GM19467 (cell line): ENCODE data around the gene RPS3A.
A peak's percentile ranks its signal among the peaks of the same experiment; 100 is the strongest.
"Not testable (repeated sequence)": the region's sequence is repeated elsewhere in the genome, so short reads cannot be mapped to it uniquely, and the experiment has no call there.

Source experiments
- ATAC-seq: cut with Tn5 transposase; IDR thresholded peaks from one replicate; pipeline ENCODE4 v1.9.1; 2021; ENCODE audit warnings: mild to moderate bottlenecking, moderate library complexity; ENCODE audit not compliant: unreplicated experiment

RPS3A gene

DNA sequence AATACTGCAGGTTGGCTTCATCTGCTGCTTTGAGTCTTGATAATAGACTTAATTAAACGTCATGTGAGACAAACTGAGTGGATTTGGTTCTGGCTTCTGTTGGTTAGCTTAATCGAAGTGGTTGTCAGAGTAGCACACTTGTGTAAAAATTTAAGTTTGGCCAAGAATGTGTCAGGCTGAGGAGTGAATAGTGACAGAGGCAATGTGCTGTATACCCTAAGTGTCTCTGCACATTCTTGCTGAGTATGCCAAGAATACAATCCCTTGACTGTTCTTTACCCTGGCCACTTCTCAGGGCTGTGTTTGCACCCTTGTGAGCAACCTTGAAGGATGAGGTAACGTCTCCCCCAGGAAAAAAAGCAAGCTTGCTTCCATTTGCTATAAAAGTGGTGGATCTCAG is 14.9 kb downstream of the RPS3A start:
- no peak for ATAC-seq

DNA sequence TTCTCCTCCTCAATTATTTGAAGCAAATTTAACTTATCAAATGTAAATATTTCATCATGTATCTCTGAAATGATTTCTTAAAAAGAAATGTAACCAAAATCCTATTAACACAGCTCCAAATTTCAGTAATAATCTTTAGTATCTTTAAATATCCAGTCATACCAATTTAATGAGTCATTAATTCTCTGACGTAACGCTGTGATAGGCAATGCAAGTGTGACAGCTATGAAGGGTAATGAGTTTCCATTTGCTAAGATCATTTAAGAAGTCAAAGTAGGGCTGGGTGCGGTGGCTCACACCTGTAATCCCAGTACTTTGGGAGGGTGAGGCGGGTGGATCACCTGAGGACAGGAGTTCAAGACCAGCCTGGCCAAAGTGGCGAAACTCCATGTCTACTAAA is 15.6 kb downstream of the RPS3A start:
- no peak for ATAC-seq

DNA sequence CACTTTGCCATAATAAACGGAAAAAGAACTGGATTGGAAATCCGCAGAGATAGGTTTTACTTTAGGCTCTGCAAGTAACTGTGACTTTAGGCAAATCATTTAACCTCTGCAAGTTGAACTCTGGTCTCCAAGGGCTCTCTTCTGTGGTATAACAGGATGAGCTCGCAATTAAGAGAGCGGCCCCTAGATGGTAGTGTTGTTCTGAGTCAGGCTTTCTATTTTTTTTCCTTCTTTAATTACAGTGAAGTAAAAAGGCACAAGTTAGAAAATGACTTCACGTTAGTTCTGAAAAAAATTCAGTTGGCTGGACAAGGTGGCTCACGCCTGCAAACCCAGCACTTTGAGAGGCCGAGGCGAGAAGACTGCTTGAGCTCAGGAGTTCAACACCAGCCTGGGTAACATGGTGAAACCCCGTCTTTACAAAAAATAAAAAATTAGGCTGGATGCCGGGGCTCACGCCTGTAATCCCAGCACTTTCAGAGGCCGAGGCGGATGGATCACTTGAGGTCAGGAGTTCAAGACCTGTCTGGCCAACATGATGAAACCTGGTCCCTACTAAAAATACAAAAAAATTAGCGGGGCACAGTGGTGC is 18.0 kb downstream of the RPS3A start:
- peak; percentile 92 for ATAC-seq

DNA sequence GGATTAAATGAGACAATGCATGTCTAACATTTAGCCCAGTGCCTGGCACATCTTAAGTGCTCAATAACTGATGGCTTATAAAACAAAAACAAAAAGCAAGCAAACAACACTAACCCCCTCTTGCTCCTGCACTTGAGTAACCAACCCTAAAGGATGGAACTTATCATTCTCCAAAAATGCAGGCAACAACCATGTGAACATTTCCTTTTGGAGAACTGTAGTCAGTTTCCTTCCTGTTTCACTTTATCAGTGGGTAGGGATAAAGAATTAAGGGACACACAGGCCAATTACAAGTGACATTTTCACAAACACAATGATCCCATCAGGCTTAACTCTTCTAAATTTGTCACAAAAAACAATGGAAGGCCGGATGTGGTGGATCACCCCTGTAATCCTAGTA is 30.4 kb downstream of the RPS3A start:
- ATAC-seq = no peak

DNA sequence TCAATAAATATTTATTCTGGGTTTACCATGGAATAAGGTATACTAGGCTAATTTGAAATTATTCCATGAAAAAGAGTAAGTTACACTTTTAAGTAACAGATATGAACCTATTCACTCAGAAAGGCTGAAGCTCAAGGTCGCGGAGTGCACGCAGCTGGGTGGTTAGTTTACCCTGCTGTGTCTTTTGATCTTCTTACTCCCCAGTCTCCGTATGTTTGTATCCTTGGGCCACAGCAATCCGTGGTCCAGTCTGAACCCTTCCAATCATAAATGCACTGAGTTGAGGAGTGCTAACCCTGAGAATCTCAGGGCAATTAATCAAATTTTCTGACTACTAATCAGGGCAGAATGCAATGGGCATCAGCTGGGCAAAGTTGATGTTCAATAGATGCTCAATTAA is 33.9 kb downstream of the RPS3A start:
- no peak for ATAC-seq

DNA sequence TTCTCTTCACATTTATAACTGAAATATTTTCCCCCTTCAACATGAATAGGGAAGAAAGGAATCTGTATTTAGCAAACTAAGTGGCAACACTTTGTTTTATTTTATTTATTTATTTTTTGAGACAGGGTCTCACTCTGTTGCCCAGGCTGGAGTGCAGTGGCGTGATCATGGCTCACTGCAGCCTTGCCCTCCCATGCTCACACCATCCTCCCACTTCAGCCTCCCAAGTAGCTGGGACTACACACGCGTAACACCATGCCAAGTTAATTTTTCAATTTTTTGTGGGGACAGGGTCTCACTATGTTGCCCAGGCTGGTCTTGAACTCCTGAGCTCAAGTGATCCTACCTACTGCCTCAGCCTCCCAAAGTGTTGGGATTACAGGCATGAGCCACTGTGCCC is 36.6 kb downstream of the RPS3A start:
- ATAC-seq = not testable (repeated sequence)

DNA sequence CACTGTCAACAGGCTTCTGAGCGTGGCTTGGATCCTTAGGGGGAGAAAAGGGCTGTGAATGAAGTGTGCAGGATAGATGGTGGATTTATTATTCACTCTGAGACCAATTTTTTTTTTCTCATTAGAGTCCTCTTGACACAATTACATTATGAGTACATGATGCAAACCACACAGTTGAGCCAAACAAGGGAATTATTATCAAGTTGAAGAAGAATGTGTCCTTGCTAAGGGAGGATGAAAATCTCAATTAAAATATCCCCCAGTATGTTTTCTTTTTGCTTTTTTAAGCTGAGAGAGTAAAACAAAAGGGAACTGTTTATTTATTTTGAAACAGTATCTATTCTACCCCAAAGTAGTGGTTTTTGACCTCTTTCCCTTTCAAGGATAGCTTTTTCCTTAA is 40.4 kb downstream of the RPS3A start:
- ATAC-seq = no peak

DNA sequence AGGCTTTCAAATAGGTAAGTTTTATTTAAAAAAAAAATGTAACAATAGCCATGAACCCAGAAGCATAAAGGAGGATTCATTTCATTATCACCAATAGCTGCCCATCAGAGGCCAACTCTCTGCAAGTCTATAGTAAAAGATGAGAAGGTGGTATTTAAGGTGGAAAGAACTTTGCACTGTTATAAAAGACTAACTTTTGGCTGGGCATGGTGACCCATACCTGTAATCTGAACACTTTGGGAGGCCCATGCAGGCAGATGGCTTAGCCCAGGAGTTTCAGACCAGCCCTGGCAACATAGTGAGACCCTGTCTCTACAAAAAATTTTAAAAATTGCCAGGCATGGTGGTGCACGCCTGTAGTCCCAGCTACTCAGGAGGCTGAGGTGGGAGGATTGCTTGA is 43.3 kb downstream of the RPS3A start:
- no peak for ATAC-seq

DNA sequence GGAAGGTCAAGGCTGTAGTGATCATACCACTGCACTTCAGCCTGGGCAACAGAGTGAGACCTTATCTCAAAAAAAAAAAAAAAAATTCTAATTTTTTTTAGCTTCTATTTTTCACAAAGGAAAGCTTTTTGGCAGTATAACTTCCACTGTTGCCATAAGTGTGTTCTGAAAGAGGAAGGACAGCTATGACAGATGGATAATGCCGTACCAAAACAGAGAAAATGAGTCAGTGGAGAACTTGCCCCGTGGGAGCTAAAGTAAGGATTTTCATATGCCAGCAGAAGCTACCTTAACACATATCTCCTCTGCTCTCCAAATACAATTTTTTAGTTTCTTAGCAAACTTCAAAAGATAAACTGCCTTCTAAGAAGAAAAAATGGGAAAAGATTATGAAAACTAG is 43.7 kb downstream of the RPS3A start:
- no peak for ATAC-seq

DNA sequence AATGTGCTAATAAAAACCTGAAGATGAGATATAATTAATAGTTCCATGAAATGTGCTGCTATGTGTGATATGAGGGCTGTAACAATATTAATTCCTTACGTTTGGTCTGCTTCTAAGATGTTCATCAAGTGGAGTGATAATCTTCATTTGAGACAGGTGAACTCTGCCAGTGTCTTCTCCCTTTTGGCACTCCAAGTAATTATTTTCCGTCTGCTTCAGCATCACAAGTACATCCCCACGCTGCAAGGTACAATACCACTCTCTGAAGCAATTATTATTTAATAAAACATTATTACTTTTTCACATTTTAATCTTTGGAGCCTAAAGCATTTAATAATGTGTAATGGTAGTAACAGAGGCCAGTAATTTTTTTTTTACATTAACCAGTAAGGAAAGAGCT is 44.4 kb downstream of the RPS3A start:
- no peak for ATAC-seq

DNA sequence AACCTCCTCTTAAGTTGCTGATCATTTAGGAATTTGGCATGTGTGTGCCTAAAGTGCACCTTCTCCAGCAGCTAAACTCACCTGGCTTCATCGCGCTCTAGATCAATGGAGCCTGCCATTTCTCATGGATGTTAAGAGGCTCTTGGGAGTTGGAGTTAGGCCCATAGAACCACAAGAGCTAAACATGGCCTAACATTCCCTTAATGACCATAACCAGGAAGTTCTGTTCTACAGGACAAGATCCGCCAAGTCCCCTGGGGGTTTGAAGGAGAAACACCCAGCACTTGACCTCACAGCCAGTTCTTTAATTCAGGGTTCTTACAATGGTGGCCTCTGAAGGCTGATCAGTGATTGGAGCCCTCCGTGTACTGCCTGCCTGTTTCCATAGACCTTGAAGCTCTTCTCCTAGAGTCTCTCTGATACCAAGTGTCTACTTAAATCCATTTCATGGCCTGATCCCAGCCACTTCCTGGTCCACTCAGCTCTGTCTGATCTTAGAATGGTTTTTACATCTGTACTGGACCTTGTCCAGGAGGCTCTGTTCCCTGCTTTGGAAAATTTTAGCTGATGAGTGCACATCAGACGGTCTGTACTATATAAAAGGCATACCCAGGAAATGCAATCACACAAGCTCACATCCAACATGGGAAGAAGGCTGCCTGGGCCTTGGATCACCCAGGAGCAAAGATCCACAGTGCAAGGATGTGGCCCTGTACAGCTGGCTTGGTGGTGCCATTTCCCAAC is 45.1 kb downstream of the RPS3A start:
- ATAC-seq = no peak

DNA sequence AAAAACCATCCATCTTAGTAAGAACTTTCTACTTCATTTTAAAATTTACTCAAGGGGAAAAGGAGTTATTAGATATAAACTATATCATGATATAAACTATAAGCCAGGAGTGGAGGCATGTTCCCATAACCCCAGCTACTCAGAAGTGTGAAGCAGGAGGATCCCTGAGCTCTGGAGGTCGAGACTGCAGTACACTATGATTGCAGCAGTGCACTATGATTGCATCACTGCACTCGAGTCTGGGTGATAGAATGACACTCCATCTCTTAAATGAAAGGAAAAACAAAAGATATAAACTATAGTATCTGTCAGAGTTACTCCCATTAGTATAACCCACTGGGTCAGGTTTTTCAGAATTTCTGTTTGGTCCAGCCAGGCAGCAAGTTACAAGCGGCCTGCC is 47.6 kb downstream of the RPS3A start:
- no peak for ATAC-seq

DNA sequence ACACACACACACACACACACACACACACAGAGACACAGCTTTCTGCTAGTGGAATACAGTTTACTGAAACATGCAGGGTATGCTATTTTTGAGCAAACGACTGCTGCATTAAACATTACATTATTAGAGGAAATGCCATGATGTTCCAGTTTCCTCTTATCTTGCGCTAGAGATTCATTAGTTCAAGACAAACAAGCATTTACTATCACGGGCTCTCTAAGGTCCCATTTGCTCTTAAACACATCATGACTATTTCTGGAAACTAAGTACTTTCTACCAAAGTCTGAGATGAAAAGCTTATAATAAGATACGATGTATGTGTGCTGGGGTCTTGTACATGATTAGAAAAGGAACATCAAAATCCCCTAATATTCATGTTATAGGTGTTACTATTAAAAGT is 48.8 kb downstream of the RPS3A start:
- no peak for ATAC-seq

DNA sequence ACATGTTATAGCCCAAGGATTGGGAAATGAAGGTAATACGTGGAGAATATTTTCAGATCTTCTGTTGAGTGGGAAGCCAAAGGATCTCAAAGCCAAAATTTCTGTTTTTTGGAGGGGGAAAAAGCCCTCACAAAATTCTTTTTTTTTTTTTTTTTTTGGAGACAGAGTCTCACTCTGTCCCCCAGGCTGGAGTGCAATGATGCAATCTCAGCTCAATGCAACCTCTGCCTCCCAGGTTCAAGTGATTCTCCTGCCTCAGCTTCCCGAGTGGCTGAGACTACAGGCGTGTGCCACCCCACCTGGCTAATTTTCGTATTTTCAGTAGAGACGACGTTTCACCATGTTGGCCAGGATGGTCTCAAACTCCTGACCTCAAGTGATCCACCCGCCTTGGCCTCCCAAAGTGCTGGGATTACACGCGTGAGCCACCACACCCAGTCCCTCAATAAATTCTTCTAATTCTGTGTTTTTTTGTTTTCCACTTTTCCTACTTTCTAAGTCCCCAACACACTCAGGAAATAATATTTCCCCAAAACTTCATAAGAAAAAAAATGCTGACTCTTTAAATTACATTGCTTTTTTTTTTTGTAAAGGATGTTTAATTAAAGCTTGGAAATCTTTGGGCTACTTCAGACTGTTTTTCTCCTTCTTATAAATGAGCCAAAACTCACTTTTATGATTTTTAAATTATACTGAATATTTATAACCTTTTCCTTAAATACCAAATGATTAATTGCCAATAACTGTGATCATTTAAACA is 51.6 kb downstream of the RPS3A start:
- ATAC-seq = no peak

DNA sequence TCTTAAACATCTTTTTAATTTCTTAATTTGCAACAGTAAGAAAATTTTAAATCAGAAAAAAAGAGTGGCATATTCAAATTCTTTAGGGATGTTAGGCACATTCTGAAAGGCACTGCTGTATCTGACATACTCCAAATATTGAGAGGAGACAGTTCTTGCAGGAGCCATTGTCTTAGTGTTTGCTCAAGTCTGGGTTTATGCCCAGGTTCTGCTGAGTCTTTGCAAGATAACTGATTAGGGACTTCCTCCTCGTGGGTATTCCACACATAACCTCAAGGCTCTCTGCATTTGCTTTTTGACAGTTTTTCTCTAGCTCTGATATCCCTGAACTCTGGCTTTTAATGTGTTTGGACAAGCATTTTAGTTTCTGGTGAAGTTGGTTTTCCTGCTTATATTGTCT is 52.6 kb downstream of the RPS3A start:
- ATAC-seq = no peak

DNA sequence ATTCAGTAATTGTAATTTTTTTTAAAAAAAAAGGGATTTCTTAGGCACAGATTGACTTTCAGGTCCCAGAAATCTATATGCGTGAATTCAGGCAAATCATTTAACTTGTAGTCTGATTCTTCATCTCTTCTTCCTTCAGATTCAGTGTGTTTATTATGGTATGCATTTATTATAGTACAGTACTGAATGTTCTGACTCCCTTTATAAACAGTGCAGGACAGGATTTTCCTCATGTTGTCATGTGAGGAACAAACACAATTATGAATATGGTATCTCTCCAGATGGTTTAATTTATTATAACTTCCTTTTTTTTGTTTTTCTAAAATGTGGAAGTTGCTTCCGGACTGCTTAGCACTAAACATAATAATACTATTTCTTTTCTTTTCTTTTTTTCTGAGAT is 54.2 kb downstream of the RPS3A start:
- ATAC-seq = no peak
